Tongue (tissue), 2 donors: ENCODE measurements around the gene S100A11. TPM values are rescaled to one million over a fixed set of nuclear protein-coding genes. Genes with fewer than 3 reads are reported as not detected.
"Not testable (repeated sequence)": the region's sequence is repeated elsewhere in the genome, so short reads cannot be mapped to it uniquely, and the experiment has no call there.

Source experiments
- DNase-seq: peaks from one replicate; pipeline ENCODE4 v3.0.0-alpha.2; 2015
- total RNA-seq: library from RNA; depleted of rRNA; stranded (reverse); fragments of >200 nt; gene quantifications from one replicate; pipeline ENCODE4 v1.2.3, GENCODE V29; 2014

Gene S100A11
- 36.0 TPM for total RNA-seq

- DNase-seq = peak; percentile 93
Measured at GRCh38 chr1:152036267-152037216, at the start of gene S100A11. Gene S100A11, minus strand, starts transcription at chr1:152037004. Its CDS starts 89 bp downstream, at chr1:152036915.

- no peak for DNase-seq
Measured at GRCh38 chr1:152084853-152085252, 48.0 kb upstream of the S100A11 start.

DNA sequence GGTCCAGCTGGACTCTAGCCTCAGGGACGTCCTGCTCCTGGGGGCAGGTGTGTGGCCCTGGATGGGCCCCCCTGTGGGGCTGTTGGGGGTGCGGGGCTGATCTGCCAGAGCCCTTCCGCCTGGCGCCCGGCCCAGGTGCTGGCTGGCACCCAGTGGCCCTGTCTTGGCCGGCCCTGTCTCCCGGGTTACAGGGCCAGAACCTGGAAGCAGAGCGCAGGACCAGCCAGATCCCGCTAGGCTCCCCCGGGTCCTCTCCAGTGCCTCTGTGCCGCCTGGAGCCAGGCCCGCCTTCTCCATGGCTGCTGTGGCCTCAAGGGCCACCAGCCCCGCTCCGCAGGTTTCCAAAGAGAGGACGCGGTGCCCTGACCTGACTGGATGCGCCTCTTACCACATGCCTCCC is 44.2 kb upstream of the S100A11 start:
- not testable (repeated sequence) for DNase-seq

- not testable (repeated sequence) for DNase-seq
Measured at GRCh38 chr1:152080494-152080893, 43.7 kb upstream of the S100A11 start.

DNA sequence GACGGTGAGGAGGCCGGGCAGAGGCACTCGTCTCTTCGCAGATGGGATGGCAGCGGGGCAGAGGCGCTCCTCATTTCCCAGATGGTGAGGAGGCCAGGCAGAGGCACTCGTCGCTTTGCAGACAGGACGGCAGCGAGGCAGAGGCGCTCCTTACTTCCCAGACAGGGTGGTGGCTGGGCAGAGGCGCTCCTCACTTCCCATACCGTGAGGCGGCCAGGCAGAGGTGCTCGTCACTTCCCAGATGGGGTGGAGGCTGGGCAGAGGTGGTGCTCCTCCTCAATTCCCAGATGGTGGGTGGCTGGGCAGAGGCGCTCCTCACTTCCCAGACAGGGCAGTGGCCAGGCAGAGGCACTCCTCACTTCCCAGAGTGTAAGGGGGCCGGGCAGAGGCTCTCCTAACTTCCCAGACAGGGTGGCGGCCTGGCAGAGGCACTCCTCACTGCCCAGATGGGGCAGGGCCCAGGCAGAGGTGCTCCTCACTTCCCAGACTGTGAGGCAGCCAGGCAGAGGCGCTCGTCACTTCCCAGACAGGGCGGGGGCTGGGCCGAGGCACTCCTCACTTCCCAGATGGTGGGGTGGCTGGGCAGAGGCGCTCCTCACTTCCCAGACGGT is 42.1 kb upstream of the S100A11 start:
- no peak for DNase-seq

- DNase-seq = no peak
Measured at GRCh38 chr1:152072311-152072710, 35.5 kb upstream of the S100A11 start.

GRCh38 chr1:152071123-152071522 is 34.3 kb upstream of the S100A11 start:
- DNase-seq = no peak

GRCh38 chr1:152067929-152068328 is 31.1 kb upstream of the S100A11 start:
- DNase-seq = no peak

- DNase-seq = no peak
Measured at GRCh38 chr1:152067150-152067549, 30.3 kb upstream of the S100A11 start.

- DNase-seq = no peak
Measured at GRCh38 chr1:152061952-152062351, 25.1 kb upstream of the S100A11 start.

GRCh38 chr1:152053375-152053774 is 16.6 kb upstream of the S100A11 start:
- no peak for DNase-seq

DNA sequence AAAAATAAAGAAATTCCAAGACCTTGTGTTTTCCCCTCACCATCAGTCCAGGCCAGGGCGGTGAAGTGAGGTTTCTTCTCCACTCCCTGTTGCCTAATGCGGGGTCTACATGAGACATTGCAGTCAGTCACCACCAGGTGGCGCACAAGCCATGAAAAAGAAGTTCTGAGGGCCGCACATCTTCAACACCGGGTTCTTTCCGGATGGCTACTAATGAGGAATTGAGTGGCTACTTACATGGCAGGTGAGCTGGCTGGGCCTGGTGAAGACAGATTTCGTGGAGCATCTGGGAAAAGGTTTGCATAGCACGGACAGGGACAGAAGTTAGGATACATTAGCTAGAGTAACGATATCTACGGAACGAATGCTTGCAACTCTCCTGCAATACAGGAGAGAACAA is 15.8 kb upstream of the S100A11 start:
- DNase-seq = peak; percentile 91

DNA sequence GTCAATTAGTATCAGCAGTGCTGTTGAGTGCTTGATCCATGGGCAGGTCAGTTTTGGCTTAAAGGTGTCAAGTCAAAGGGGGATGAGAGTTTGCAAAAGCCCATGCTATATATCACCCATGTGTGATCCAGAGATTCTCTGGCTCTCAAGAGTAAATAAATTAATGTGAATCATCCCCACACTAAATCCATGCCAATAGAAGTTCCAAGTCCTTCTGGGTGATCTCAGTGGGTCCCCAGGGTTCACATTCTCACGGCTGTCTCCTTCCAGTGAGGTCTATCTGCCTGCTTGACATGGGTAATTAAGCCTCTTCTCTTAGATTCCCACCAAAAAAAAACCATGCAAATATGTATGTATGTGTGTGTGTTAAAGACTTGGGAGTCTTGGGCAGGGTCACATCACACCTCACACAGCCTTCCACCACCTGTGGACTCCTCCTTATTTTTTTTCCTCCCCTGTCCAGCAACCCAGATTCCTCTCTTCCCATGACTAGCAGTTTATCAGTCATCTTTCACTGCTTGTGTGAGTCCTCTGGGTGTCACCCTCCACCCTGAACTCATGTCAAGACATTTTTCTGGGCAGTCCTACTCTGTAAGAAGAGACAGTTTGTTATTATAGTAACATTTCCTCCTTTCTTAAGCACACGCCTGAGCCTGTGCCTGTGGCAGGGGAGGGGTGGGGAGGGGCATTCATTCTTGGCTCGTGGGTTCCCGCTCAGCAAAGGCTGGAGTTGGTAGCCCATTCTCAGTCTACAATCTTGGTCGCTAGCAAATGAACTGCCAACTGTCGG is 14.3 kb upstream of the S100A11 start:
- DNase-seq = no peak

DNA sequence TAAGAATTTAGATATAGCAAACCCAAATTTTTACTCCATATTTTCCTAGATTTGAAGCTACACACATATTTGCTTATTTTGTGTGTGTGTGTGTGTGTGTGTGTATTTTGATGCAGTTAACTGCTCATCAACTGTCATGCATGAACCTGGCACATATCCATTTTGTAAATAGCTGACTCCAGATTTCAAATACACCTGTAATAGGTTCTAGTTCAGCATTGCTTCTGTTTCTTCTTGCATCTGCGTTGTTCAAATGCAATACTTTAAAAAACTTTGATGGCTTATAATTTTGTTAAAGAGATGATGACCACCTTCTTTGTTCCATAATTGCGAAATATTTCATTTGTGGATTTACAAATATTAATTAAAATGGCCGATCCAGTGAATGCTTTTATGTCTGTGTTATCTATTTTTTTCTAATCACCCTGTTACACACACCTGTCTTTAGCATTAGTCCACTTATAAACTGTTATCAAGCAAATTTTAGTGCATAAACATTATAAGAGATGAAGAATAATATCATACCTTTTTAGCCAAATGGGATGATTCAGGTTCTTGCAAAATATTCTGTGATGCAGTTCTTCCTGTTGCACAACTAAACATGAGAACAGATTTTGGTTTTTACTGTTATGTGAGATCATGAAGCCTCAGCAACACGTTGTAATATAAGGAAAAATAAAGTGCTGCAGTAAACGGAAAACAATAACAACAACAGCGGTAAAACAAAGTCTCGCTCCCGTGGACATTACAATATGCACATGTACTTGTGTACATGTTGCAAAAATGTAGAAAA is 12.7 kb upstream of the S100A11 start:
- DNase-seq = no peak

DNA sequence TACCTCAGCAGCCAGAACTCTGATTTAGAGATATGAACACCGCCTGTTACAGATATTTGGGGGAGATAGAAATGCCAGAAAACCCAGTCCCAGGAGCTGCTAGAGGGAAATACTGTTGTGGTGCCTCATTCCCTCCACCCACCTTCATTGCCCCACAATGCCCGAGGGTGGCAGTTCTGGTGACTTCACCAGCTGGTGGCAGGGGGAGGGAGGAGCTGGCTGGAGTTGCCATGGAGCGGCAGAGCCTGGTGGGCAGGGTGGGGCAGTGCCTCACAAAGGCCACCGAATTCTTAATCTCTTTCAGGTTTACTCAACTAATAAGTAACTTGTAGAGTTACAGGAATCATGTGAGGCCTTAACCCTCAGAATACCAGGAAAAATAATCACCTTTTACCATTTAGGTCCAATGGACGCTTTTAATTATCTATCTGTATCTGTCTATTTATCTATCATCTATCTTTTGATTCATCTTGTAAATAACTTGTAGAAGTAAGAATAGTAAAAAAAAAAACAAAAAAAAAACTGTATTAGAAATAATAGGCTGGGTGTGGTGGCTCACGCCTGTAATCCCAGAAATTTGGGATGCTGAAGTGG is 11.7 kb upstream of the S100A11 start:
- peak; percentile 74 for DNase-seq

- DNase-seq = peak; percentile 85
Measured at GRCh38 chr1:152047730-152048415, 11.1 kb upstream of the S100A11 start.

GRCh38 chr1:152047413-152047729 is 10.6 kb upstream of the S100A11 start:
- no peak for DNase-seq

GRCh38 chr1:152044386-152044785 is 7.6 kb upstream of the S100A11 start:
- DNase-seq = no peak

DNA sequence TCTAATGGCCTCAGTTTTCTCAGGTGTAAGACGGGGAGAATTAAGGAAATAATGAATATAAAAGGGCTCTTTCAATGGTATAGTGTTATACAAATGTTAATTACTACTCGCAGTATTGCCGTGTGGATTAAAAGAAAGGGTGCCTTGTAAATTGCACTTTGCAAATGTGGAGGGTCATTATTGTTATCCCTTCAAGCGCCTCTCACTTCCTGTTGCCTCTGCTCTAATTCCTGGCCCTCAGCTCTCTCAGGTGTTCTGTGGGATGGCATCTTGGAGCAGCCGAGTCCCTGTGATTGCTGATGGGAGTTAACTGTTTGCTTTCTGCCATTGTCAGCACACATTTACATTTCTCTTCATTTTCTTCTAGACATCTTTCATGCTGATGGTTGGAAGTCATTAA is 7.1 kb upstream of the S100A11 start:
- no peak for DNase-seq

- no peak for DNase-seq
Measured at GRCh38 chr1:152042030-152042429, 5.2 kb upstream of the S100A11 start.

GRCh38 chr1:152039886-152040285 is 3.1 kb upstream of the S100A11 start:
- no peak for DNase-seq
